ENCODE data around the gene BAZ2B.

GRCh38 chr2:159549234-159549633 lies 67.1 kb downstream of the BAZ2B start:
- TF ChIP-seq CTCF (IDR thresholded peaks at IDR 0.05; ENCODE audit: borderline replicate concordance, extremely low read depth, low read length, poor library complexity, severe bottlenecking) (no peak), EZH2 (IDR thresholded peaks at IDR 0.05; ENCODE audit: borderline replicate concordance, low read depth, low read length, severe bottlenecking) (no peak)
